ENCODE data around the gene ACSM4.

The ACSM4 gene, protein sequence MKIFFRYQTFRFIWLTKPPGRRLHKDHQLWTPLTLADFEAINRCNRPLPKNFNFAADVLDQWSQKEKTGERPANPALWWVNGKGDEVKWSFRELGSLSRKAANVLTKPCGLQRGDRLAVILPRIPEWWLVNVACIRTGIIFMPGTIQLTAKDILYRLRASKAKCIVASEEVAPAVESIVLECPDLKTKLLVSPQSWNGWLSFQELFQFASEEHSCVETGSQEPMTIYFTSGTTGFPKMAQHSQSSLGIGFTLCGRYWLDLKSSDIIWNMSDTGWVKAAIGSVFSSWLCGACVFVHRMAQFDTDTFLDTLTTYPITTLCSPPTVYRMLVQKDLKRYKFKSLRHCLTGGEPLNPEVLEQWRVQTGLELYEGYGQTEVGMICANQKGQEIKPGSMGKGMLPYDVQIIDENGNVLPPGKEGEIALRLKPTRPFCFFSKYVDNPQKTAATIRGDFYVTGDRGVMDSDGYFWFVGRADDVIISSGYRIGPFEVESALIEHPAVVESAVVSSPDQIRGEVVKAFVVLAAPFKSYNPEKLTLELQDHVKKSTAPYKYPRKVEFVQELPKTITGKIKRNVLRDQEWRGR

DNA sequence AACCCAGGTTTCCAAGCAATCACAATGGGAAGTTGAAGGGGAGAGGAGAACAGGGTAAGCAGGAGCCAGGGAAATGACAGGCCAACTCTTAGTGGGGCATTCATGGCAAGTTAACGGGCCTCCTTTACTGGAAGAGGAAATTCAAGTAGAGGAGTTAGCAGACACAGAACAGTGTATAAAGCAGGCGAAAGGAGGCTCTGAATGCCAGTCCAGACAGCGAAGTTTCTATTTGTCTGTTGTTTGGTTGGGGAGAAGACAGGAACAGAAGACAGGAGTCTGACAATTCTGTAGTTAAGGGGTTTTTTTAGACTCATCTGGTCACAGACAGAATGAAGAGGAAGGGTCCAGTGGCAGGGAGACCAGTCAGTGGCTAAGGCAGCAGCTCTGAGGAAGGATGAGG is at the start of gene ACSM4:
Gene ACSM4, plus strand, starts transcription at position 301 of the 400 bp plus-strand sequence. CDS start 260 bp downstream, outside the sequence.
- no peaks in the 10 kb centered on the region for H3F3A ChIP-seq (ENCODE audit: insufficient read depth, low read length)
- TF ChIP-seq CTCF (IDR thresholded peaks at IDR 0.05; ENCODE audit: low read length), result no peak
- DNase-seq, result no peak
- H3K4me3 ChIP-seq (ENCODE audit: low read length), result no peak within 1 kb of the TSS
- no peaks in the 10 kb centered on the region for H3K27me3 ChIP-seq (replicated peaks; ENCODE audit: insufficient read depth, low read length)
- H3K9me2 ChIP-seq (replicated peaks; ENCODE audit: insufficient read depth, low read length), result no peaks in the 10 kb centered on the region
- H2AFZ ChIP-seq (ENCODE audit: low read length), result no peak within 1 kb of the TSS
- H4K20me1 ChIP-seq (ENCODE audit: insufficient read depth, low read length), result no peaks in the 10 kb centered on the region
- H3K27ac ChIP-seq (ENCODE audit: low read length), result no peak within 1 kb of the TSS
- H3K9ac ChIP-seq (ENCODE audit: low read length), result no peak within 1 kb of the TSS
- no peak within 1 kb of the TSS for H3K4me2 ChIP-seq (ENCODE audit: low read depth, low read length)
- H3K36me3 ChIP-seq (replicated peaks; ENCODE audit: insufficient read depth, low read length), result no peaks in the 10 kb centered on the region
- no peaks in the 10 kb centered on the region for H3K9me3 ChIP-seq (replicated peaks; ENCODE audit: insufficient read depth, low read length)
- H3K79me2 ChIP-seq (ENCODE audit: low read length), result no peaks in the 10 kb centered on the region
- H3K4me1 ChIP-seq (ENCODE audit: low read length), result no peaks in the 10 kb centered on the region

- H3K79me2 ChIP-seq (ENCODE audit: low read length), result no peaks in the 10 kb centered on the region
- H3K9me3 ChIP-seq (replicated peaks; ENCODE audit: insufficient read depth, low read length), result no peaks in the 10 kb centered on the region
- no peak overlapping the region for H3K27ac ChIP-seq (ENCODE audit: low read length)
- no peaks in the 10 kb centered on the region for H3K36me3 ChIP-seq (replicated peaks; ENCODE audit: insufficient read depth, low read length)
- H3K4me1 ChIP-seq (ENCODE audit: low read length), result no peaks in the 10 kb centered on the region
- no peak overlapping the region for H3K4me2 ChIP-seq (ENCODE audit: low read depth, low read length)
- no peaks in the 10 kb centered on the region for H3K27me3 ChIP-seq (replicated peaks; ENCODE audit: insufficient read depth, low read length)
- no peaks in the 10 kb centered on the region for H4K20me1 ChIP-seq (ENCODE audit: insufficient read depth, low read length)
- H3K9ac ChIP-seq (ENCODE audit: low read length), result no peak overlapping the region
- DNase-seq, result no peak
- H3K9me2 ChIP-seq (replicated peaks; ENCODE audit: insufficient read depth, low read length), result no peaks in the 10 kb centered on the region
- no peak overlapping the region for H3K4me3 ChIP-seq (ENCODE audit: low read length)
- TF ChIP-seq CTCF (IDR thresholded peaks at IDR 0.05; ENCODE audit: low read length), result no peak
- TF ChIP-seq EZH2 (optimal IDR thresholded peaks at IDR 0.05; ENCODE audit: low read depth, low read length), result no peak
- no peak for TF ChIP-seq EZH2phosphoT487 (IDR thresholded peaks at IDR 0.05; ENCODE audit: low read length)
- H3F3A ChIP-seq (ENCODE audit: insufficient read depth, low read length), result no peaks in the 10 kb centered on the region
- no peak overlapping the region for H2AFZ ChIP-seq (ENCODE audit: low read length)
Measured at GRCh38 chr12:7259060-7259459, 44.8 kb upstream of the ACSM4 start.

DNA sequence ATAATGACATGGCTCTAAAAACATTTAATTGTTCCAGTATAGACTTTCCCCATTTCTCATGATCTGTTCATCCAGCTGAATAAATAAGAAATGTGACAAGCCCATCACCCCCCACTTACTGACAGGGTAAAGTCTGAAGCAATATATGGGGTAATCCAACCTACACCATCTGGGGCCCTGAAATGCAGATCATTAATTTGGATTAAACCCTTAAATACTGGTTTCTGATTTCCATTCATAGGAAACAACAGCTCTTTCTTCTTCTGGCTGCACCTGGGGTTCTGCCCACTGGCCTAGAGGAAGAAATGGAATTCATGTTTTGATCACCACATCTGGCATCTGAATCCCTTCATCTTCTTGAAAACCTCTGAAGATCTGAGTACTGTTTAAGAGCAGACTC is 39.3 kb upstream of the ACSM4 start:
- no peaks in the 10 kb centered on the region for H3K4me1 ChIP-seq (ENCODE audit: low read length)
- no peak overlapping the region for H3K27ac ChIP-seq (ENCODE audit: low read length)
- H3K9me3 ChIP-seq (replicated peaks; ENCODE audit: insufficient read depth, low read length), result no peaks in the 10 kb centered on the region
- H3K27me3 ChIP-seq (replicated peaks; ENCODE audit: insufficient read depth, low read length), result no peaks in the 10 kb centered on the region
- H3K9me2 ChIP-seq (replicated peaks; ENCODE audit: insufficient read depth, low read length), result no peaks in the 10 kb centered on the region
- no peak for DNase-seq
- no peaks in the 10 kb centered on the region for H4K20me1 ChIP-seq (ENCODE audit: insufficient read depth, low read length)
- H3K36me3 ChIP-seq (replicated peaks; ENCODE audit: insufficient read depth, low read length), result no peaks in the 10 kb centered on the region
- no peaks in the 10 kb centered on the region for H3K79me2 ChIP-seq (ENCODE audit: low read length)
- H3F3A ChIP-seq (ENCODE audit: insufficient read depth, low read length), result no peaks in the 10 kb centered on the region
- no peak overlapping the region for H3K4me3 ChIP-seq (ENCODE audit: low read length)
- no peak overlapping the region for H3K4me2 ChIP-seq (ENCODE audit: low read depth, low read length)
- H2AFZ ChIP-seq (ENCODE audit: low read length), result no peak overlapping the region
- no peak overlapping the region for H3K9ac ChIP-seq (ENCODE audit: low read length)
- no peak for TF ChIP-seq EZH2phosphoT487 (IDR thresholded peaks at IDR 0.05; ENCODE audit: low read length)
- TF ChIP-seq EZH2 (optimal IDR thresholded peaks at IDR 0.05; ENCODE audit: low read depth, low read length), result no peak
- no peak for TF ChIP-seq CTCF (IDR thresholded peaks at IDR 0.05; ENCODE audit: low read length)
